IMR-90 (cell line): ENCODE results near the gene DOK6. TPM values are rescaled to one million over a fixed set of nuclear protein-coding genes. Genes with fewer than 3 reads are reported as not detected.

ENCODE experiments used
- ATAC-seq: fragments of 200-7000 bp; cut with Tn5 transposase; 2 replicates; pipeline ENCODE4 v1.9.1; 2020; ENCODE audit warnings: low read depth, mild to moderate bottlenecking, moderate library complexity
- BruUV-seq: library from RNA; stranded (reverse); fragments of 400-500 nt; replicated peaks from 2 replicates; lab custom pipeline; 2021; lab: Mats Ljungman, UMichigan
- CTCF ChIA-PET: fragments of 300-600 bp; formaldehyde crosslinking; extraction: SDS; loops from one replicate; lab custom pipeline; 2021; ENCODE audit warnings: antibody characterized with exemption; lab: Yijun Ruan, JAX
- POLR2A ChIA-PET: fragments of 300-600 bp; sonication (Branson Sonifier 250); formaldehyde crosslinking; loops from one replicate; lab custom pipeline; 2022; ENCODE audit warnings: antibody characterized with exemption; ENCODE audit not compliant: unreplicated experiment; lab: Charles Lee
- DNase-seq: peaks from one replicate; pipeline ENCODE4 v3.0.0; 2013
- H2AFZ ChIP-seq: replicated peaks from 2 replicates; pipeline ENCODE3; 2013; ENCODE audit warnings: low read length, mild to moderate bottlenecking; ENCODE audit not compliant: poor library complexity
- H2AK5ac ChIP-seq: 2 replicates; pipeline ENCODE4 v1.6.1; 2013; ENCODE audit warnings: low read depth, low read length, inconsistent platforms
- H2AK9ac ChIP-seq: replicated peaks from 2 replicates; pipeline ENCODE3; 2013; ENCODE audit warnings: mild to moderate bottlenecking, low read depth, low read length, moderate library complexity; ENCODE audit not compliant: poor library complexity
- H2BK120ac ChIP-seq: 2 replicates; pipeline ENCODE4 v1.6.1; 2013; ENCODE audit warnings: low read depth, low read length, inconsistent platforms
- H2BK15ac ChIP-seq: 3 replicates; pipeline ENCODE4 v1.6.1; 2013; ENCODE audit warnings: low read depth, low read length, inconsistent platforms
- H2BK20ac ChIP-seq: 2 replicates; pipeline ENCODE4 v1.6.1; 2013; ENCODE audit warnings: low read depth, mild to moderate bottlenecking, inconsistent platforms, low read length, moderate library complexity
- H2BK5ac ChIP-seq: 2 replicates; pipeline ENCODE4 v1.6.1; 2013; ENCODE audit warnings: mild to moderate bottlenecking, low read depth, low read length, inconsistent platforms; ENCODE audit not compliant: poor library complexity, severe bottlenecking
- H3K14ac ChIP-seq: replicated peaks from 2 replicates; pipeline ENCODE4 v1.6.1; 2013; ENCODE audit warnings: low read depth, low read length, inconsistent platforms
- H3K18ac ChIP-seq: 2 replicates; pipeline ENCODE4 v1.6.1; 2013; ENCODE audit warnings: low read depth, low read length, control low read depth
- H3K23ac ChIP-seq: 2 replicates; pipeline ENCODE4 v1.6.1; 2013; ENCODE audit warnings: low read depth, low read length, inconsistent platforms
- H3K27ac ChIP-seq: 2 replicates; pipeline ENCODE4 v1.5.1; 2013; ENCODE audit warnings: mild to moderate bottlenecking, control low read depth, low read length; ENCODE audit not compliant: insufficient read depth
- H3K27me3 ChIP-seq: 2 replicates; pipeline ENCODE4 v1.6.1; 2013; ENCODE audit warnings: low read length; ENCODE audit not compliant: control insufficient read depth, insufficient read depth
- H3K36me3 ChIP-seq: 2 replicates; pipeline ENCODE4 v1.6.1; 2013; ENCODE audit warnings: low read length, mixed read lengths; ENCODE audit not compliant: control insufficient read depth, insufficient read depth
- H3K4ac ChIP-seq: 2 replicates; pipeline ENCODE4 v1.6.1; 2013; ENCODE audit warnings: low read depth, low read length, inconsistent platforms
- H3K4me1 ChIP-seq: 2 replicates; pipeline ENCODE4 v1.6.1; 2013; ENCODE audit warnings: low read length, mixed read lengths; ENCODE audit not compliant: control insufficient read depth, insufficient read depth
- H3K4me2 ChIP-seq: 2 replicates; pipeline ENCODE4 v1.6.1; 2013; ENCODE audit warnings: low read depth, mild to moderate bottlenecking, control low read depth, low read length, moderate library complexity
- H3K4me3 ChIP-seq: 2 replicates; pipeline ENCODE4 v1.5.1; 2013; ENCODE audit warnings: low read depth, mild to moderate bottlenecking, control low read depth, low read length, moderate library complexity; ENCODE audit not compliant: insufficient read depth
- H3K56ac ChIP-seq: 2 replicates; pipeline ENCODE4 v1.6.1; 2013; ENCODE audit warnings: low read length, inconsistent platforms; ENCODE audit not compliant: insufficient read depth; ENCODE audit errors: extremely low read depth
- H3K79me1 ChIP-seq, 2 experiments: 2 replicates each; pipeline ENCODE4 v1.6.1; 2013; ENCODE audit warnings: low read length in 2 of 2, inconsistent platforms in 1 of 2, low read depth in 1 of 2
- H3K9ac ChIP-seq: 2 replicates; pipeline ENCODE4 v1.6.1; 2013; ENCODE audit warnings: low read depth, low read length, control low read depth
- H3K9me1 ChIP-seq: 2 replicates; pipeline ENCODE4 v1.6.1; 2013; ENCODE audit warnings: low read length, inconsistent platforms; ENCODE audit not compliant: insufficient read depth
- H3K9me3 ChIP-seq: 2 replicates; pipeline ENCODE4 v1.6.1; 2013; ENCODE audit warnings: low read length; ENCODE audit not compliant: control insufficient read depth, insufficient read depth
- H4K20me1 ChIP-seq: 2 replicates; pipeline ENCODE4 v1.6.1; 2013; ENCODE audit warnings: low read length, inconsistent platforms; ENCODE audit not compliant: insufficient read depth
- H4K5ac ChIP-seq: 2 replicates; pipeline ENCODE4 v1.6.1; 2013; ENCODE audit warnings: mild to moderate bottlenecking, low read depth, low read length, control low read depth
- H4K8ac ChIP-seq, 2 experiments: 2 replicates each; pipeline ENCODE4 v1.6.1; 2013; ENCODE audit warnings: low read depth in 2 of 2, low read length in 2 of 2, control low read depth in 1 of 2, inconsistent platforms in 1 of 2
- H4K91ac ChIP-seq: 2 replicates; pipeline ENCODE4 v1.6.1; 2013; ENCODE audit warnings: low read depth, low read length, inconsistent platforms; ENCODE audit not compliant: insufficient read depth
- SMC3 ChIP-seq: fragments of 150-350 bp; IDR thresholded peaks from 2 replicates; pipeline ENCODE4 v1.6.1; 2016; ENCODE audit warnings: low read depth, mild to moderate bottlenecking, antibody characterized with exemption, low read length, moderate library complexity
- USF2 ChIP-seq: fragments of 150-350 bp; IDR thresholded peaks from 2 replicates; pipeline ENCODE4 v1.6.1; 2017; ENCODE audit warnings: mild to moderate bottlenecking, antibody characterized with exemption, low read length, low read depth
- WGBS, 2 experiments: methylation state at CpG; one replicate each; pipeline versions ENCODE4 v1.1.5 to v1.1.7; 2013; ENCODE audit warnings: missing lambda C conversion rate in 2 of 2; ENCODE audit not compliant: insufficient read length in 1 of 2; ENCODE audit errors: extremely low coverage in 2 of 2; 5-methylcytosine and 5-hydroxymethylcytosine counted together
- dilution Hi-C: fragments of 300-500 bp; cut with HindIII; formaldehyde crosslinking; loops from one replicate; pipeline ENCODE4 v1.14.3; 2018; ENCODE audit warnings: low sequenced_read_pairs; ENCODE audit not compliant: unreplicated experiment
- in situ Hi-C: fragments of 300-500 bp; cut with MboI; formaldehyde crosslinking; loops from 3 replicates; pipeline ENCODE4 v1.14.3; 2019; ENCODE audit warnings: low sequenced_read_pairs, inconsistent platforms, mixed read lengths
- intact Hi-C: fragments of 100-400 bp; cut with micrococcal nuclease; formaldehyde crosslinking; loops from 2 replicates; pipeline ENCODE4 v1.10.0; 2022
- polyA plus RNA-seq, 3 experiments: library from polyadenylated mRNA; depleted of rRNA; stranded (reverse); fragments of >200 nt; gene quantifications; 2 replicates each; pipeline ENCODE4 v1.2.3, GENCODE V29; 2012; ENCODE audit warnings: low replicate concordance in 1 of 3
- total RNA-seq: library from RNA; depleted of rRNA; stranded (reverse); fragments of >200 nt; gene quantifications from 2 replicates; pipeline ENCODE4 v1.2.3, GENCODE V29; 2012

DOK6 gene
- total and polyA plus RNA-seq, 2 of the 4 experiments (the other 2 are of a cell fraction) = 1.9 to 2.7 TPM

GRCh38 chr18:69897397-69898108, 496.9 kb downstream of the DOK6 start:
- Histone ChIP-seq H3K9me1 (no peaks in the 10 kb centered on the region), H3K9ac (no peak overlapping the region), H3K27ac (no peak overlapping the region), H2BK120ac (no peak overlapping the region), H2BK15ac (no peak overlapping the region), H3K4me3 (no peak overlapping the region), H2AK9ac (no peak overlapping the region), H3K4me1 (no peaks in the 10 kb centered on the region), H2AK5ac (no peak overlapping the region), H3K36me3 (no peaks in the 10 kb centered on the region), H3K18ac (no peak overlapping the region), H2BK5ac (no peak overlapping the region), H4K8ac (no peak overlapping the region), H3K4ac (no peak overlapping the region), H3K56ac (no peak overlapping the region), H3K23ac (no peak overlapping the region), H2AFZ (no peak overlapping the region), H4K91ac (no peak overlapping the region), H3K79me1 (no peaks in the 10 kb centered on the region), H3K27me3 (no peaks in the 10 kb centered on the region), H3K9me3 (no peaks in the 10 kb centered on the region), H3K14ac (no peak overlapping the region), H2BK20ac (no peak overlapping the region), H3K4me2 (no peak overlapping the region), H4K20me1 (no peaks in the 10 kb centered on the region), H4K5ac (no peak overlapping the region)
- ATAC-seq (no peak), DNase-seq (no peak)
- TF ChIP-seq SMC3 (no peak), USF2 (no peak)
- intact Hi-C loops (no loop called here), in situ Hi-C loops (no loop called here), dilution Hi-C loops (no loop called here)
- no CpG with 5 or more reads among the region's 7 CpGs for WGBS, 2 experiments
- CTCF ChIA-PET = no interaction called here
- POLR2A ChIA-PET = no interaction called here
- no TSS peak for BruUV-seq
